ENCODE results near the gene NEURL1B.

The NEURL1B gene

GRCh38 chr5:172624996-172625964 is 15.8 kb upstream of the NEURL1B start:
- no peak for TF ChIP-seq CTCF (conservative IDR thresholded peaks at IDR 0.05; ENCODE audit: control insufficient read depth, insufficient read depth, low read depth, low read length)
- no peak for DNase-seq (ENCODE audit: low read depth)
- no peak overlapping the region for H3K4me3 ChIP-seq (ENCODE audit: control insufficient read depth, low read depth, low read length)

GRCh38 chr5:172626031-172626581 is 15.0 kb upstream of the NEURL1B start:
- no peak for TF ChIP-seq CTCF (conservative IDR thresholded peaks at IDR 0.05; ENCODE audit: control insufficient read depth, insufficient read depth, low read depth, low read length)
- H3K4me3 ChIP-seq (ENCODE audit: control insufficient read depth, low read depth, low read length) = no peak overlapping the region
- DNase-seq (ENCODE audit: low read depth) = no peak

- no peak for TF ChIP-seq CTCF (conservative IDR thresholded peaks at IDR 0.05; ENCODE audit: control insufficient read depth, insufficient read depth, low read depth, low read length)
- H3K4me3 ChIP-seq (ENCODE audit: control insufficient read depth, low read depth, low read length) = no peak overlapping the region
- DNase-seq (ENCODE audit: low read depth) = no peak
Observed at GRCh38 chr5:172630082-172630481, 11.0 kb upstream of the NEURL1B start.

GRCh38 chr5:172630482-172630881 is 10.6 kb upstream of the NEURL1B start:
- no peak for TF ChIP-seq CTCF (conservative IDR thresholded peaks at IDR 0.05; ENCODE audit: control insufficient read depth, insufficient read depth, low read depth, low read length)
- H3K4me3 ChIP-seq (ENCODE audit: control insufficient read depth, low read depth, low read length) = no peak overlapping the region
- DNase-seq (ENCODE audit: low read depth) = no peak

- no peak for DNase-seq (ENCODE audit: low read depth)
- no peak overlapping the region for H3K4me3 ChIP-seq (ENCODE audit: control insufficient read depth, low read depth, low read length)
- no peak for TF ChIP-seq CTCF (conservative IDR thresholded peaks at IDR 0.05; ENCODE audit: control insufficient read depth, insufficient read depth, low read depth, low read length)
Observed at GRCh38 chr5:172630986-172631385, 10.1 kb upstream of the NEURL1B start.

- TF ChIP-seq CTCF (conservative IDR thresholded peaks at IDR 0.05; ENCODE audit: control insufficient read depth, insufficient read depth, low read depth, low read length) = no peak
- DNase-seq (ENCODE audit: low read depth) = no peak
- H3K4me3 ChIP-seq (ENCODE audit: control insufficient read depth, low read depth, low read length) = no peak overlapping the region
Observed at GRCh38 chr5:172632346-172633092, 8.5 kb upstream of the NEURL1B start.
